Renal cortex interstitium (tissue), 11 donors: ENCODE data around the gene INPP1. TPM values are rescaled to one million over a fixed set of nuclear protein-coding genes. Genes with fewer than 3 reads are reported as not detected.
A peak's percentile ranks its signal among the peaks of the same experiment; 100 is the strongest.
"Not testable (repeated sequence)": the region's sequence is repeated elsewhere in the genome, so short reads cannot be mapped to it uniquely, and the experiment has no call there.

Experiments used
- DNase-seq, 11 donors: peaks; one replicate each; pipeline ENCODE4 v3.0.0-alpha.2; 2013; ENCODE audit warnings: low read depth in 9 of 11, low spot score in 4 of 11; ENCODE audit errors: extremely low read depth in 1 of 11
- polyA plus RNA-seq, 3 donors: library from polyadenylated mRNA; unstranded; fragments of 120-200 nt; gene quantifications; one replicate each; pipeline ENCODE4 v1.2.1, GENCODE V29; 2013; ENCODE audit not compliant: insufficient read length in 3 of 3

Gene INPP1
- polyA plus RNA-seq, 3 donors: 13.3 to 20.6 (median 14.8) TPM

GRCh38 chr2:190354003-190354690 is 10.8 kb downstream of the INPP1 start:
- no peak for DNase-seq

DNA sequence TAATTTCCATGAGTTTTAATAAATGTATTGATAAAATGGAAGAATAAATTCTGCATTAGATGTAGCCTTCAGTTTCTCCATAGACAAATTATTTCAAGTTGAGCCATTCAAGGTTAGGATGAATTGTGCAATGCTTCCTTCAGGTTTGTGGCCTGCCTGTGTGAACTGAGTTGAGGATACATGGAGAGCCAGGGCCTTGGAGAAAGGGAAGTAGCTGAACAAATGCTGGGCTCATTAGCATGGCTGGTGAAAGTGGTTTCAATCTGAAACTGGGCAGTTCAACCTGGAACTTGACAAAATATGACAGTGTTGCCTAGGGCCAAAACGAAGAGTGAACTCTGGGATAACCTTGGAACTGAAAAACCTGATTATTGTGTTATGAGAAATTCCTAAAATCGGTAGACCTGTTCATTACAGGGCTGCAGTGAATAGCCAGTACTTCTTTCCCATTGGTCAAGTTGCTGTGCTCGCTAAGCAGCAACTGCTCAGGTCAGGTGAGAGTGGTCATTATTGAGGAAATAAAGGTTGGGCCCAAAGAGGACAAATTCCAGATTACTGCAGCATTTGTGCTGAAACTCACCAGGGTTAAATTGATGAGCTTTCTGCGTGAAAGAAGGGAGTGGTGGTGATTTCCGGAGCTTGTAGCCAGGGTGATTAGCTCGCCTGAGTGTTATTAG is 12.7 kb downstream of the INPP1 start:
- DNase-seq: no peak

- no peak for DNase-seq
These were observed 14.2 kb downstream of the INPP1 start for GRCh38 chr2:190357600-190357999.

- DNase-seq: not testable (repeated sequence)
These were observed 15.5 kb downstream of the INPP1 start for GRCh38 chr2:190358655-190359448.

DNA sequence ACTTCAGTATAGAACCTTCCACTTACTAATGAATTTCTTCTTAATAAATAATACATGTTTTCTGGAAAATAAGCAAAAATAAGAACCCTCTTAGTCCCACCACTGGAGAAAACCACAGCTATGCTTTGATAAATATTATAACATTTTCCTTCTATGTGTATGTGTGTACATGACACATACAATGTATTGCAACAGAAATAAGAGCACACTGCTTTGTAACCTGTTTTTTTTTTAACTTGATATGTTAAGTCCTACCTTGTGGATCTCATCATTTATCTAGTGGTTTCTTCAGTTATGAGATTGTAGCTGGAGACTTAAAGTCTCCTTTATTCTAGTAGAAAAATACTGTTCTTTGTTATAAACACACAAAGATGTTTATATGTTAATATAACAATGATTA is 17.2 kb downstream of the INPP1 start:
- DNase-seq: no peak

GRCh38 chr2:190360965-190361364 is 17.6 kb downstream of the INPP1 start:
- no peak for DNase-seq

GRCh38 chr2:190361572-190361971 is 18.2 kb downstream of the INPP1 start:
- no peak for DNase-seq

GRCh38 chr2:190362894-190363293 is 19.5 kb downstream of the INPP1 start:
- no peak for DNase-seq

DNA sequence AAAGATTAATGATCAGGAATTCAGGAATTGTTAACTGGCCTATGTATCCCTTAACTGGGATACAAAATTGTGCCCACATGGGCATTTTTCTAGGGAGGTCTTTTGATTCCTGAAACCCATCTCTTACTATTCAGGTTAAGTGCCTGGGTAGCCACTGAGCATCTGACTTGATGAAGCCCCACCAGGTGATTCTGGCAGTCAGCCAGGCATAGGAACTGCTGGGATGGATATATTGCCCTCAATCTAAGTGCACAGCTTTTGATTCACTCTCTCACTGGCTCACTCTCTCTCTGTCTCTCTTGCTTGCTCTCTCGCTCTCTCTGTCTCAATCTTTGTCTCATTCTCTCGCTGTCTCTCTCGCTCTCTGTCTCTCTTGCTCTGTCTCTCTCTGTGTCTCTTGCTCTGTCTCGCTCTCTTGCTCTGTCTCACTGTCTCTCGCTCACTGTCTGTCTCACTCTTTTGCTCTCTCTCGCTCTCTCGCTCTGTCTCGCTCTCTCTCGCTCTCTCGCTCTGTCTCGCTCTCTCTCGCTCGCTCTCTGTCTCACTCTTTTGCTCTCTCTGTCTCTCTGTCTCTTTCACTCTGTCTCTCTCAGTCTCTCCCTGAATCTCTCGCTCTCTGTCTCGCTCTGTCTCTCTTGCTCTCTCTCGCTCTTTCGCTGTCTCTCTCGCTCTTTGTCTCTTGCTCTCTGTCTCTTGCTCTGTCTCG is 22.3 kb downstream of the INPP1 start:
- no peak for DNase-seq

DNA sequence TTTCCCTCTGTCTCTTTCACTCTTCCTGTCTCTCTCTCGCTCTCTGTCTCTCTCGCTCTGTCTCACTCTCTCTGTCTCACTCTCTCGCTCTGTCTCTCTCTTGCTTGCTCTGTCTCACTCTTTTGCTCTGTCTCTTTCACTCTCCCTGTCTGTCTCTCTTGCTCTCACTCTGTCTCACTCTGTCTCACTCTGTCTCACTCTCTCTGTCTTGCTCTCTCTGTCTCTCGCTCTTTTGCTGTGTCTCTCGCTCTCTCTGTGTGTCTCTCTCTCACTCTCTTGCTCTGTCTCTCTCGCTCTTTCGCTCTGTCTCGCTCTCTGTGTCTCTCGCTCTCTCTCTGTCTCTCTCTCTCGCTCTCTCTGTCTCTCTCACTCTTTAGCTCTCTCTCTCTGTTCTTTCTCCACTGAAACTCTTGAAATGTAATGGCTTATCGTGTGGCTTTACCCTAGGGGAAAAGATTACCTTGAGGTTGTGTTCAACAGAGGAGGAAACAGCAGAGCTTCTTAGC is 22.9 kb downstream of the INPP1 start:
- DNase-seq: no peak

DNA sequence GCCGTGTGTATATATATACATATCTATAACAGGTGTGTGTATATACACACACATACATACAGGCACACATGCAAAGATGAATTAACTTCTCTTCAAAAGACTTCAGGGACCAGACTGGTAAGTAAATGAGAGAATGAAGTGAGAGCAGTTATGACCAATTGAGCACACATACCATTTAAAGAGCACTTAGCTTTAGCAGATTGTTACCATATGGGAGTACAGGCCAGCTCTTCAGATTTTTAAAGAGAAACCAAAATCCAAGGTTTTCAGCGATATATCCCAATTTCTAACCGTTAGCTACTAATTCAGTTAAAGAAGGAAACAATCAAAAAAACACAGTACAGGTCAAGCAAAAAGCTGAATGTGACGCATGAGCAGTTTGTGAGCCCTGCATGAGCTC is 23.7 kb downstream of the INPP1 start:
- no peak for DNase-seq

GRCh38 chr2:190369635-190370034 is 26.2 kb downstream of the INPP1 start:
- DNase-seq: no peak

DNA sequence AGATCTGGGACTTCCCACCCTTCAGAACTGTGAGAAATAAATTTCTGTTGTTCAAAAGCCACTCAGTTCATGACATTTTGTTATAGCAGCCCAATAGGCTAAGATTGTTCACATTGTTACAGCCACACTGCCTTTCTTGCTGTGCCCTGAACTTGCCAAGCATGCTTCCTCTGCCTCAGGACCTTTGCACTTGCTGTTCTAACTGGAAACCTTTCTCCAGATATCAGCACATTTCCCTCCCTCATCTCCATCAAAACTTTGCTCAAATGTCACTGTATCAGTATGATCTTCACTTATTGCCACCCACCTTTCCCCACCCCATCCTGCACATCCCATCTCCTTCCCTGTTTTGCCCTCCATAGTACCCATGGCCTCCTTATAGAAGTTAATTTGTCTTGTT is 32.7 kb downstream of the INPP1 start:
- DNase-seq: no peak

DNA sequence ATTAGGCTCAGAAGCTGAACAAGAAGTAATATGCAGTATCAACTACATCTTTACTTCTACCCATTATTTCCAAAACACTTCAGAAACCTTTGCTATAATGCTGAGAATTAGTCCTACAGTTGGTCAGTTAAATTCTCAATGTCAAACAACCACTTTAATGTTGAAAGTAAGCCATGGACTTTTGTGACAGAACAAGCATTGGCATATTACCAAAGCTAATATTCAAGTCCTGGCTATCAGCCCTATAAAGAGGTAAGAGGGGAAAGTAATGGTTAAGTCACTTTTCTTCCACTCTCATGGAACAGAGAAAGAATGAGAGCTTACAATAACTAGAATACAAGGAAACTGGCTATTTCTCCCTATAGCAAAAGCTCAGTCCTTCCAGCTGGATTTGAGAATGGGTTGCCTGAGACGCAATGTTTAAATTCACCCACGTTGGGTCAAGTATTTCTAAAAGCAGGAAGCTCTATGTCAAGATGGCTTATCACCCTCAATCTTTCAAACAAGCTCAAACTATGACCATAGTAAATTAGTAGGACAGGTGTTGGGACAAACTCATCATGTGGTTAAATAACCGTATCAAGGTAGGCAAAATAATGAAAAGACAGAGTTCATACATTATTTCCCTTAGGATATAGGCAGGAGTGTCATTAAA is 33.3 kb downstream of the INPP1 start:
- no peak for DNase-seq

- no peak for DNase-seq
These were observed 35.5 kb downstream of the INPP1 start for GRCh38 chr2:190378880-190379237.

DNA sequence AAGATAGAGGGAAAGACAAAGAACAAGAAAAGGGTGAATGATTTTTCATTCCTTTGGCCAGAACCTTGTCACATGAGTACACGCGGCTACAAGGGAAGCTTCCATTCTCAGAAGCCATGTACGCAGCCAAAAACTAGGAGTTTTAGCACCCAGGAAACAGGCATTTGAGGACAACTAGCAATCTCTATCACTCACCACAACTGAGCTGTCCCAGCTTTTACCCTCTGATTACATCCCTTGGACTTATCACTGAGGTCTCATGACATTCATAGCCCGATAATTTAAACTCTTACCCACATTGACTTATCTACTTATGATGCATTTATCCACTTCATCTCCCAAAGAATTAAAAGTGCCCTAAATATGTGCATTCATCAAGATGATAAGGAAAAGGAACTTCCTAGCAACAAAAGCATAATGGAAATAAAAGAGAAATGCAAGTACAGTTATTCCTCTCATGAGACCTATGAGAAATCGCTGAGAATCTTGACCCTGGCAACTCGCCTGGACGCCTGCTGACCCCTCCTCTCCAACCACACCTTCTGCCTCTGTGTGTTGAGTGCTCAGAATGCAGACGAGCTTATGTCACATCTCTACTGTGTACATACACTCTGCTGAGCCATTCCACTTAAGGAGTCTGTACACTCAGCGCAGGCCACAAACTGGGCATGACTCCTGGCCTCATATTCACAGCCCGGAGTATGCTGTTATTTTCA is 36.0 kb downstream of the INPP1 start:
- no peak for DNase-seq

DNA sequence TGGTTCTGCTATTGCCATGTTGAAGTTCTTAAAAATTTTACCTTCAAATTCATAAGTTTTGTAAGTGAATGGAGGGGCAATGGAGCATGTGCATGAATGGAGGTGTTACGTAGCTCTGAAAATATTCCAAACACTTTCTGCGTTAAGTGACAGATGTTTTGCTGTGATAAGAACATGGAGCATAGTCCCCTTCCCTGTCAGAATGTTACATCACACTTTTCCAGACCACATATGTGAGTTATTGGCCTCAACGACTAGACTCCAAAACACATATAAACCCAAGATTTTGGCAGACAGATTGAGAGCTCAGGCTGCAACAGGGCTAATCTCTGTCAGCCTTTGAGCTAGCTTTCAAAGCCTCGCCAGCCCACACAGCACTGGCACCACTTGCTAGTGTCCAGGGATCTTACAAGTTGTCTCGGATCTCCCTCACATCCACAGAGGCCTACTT is 37.6 kb downstream of the INPP1 start:
- no peak for DNase-seq

DNA sequence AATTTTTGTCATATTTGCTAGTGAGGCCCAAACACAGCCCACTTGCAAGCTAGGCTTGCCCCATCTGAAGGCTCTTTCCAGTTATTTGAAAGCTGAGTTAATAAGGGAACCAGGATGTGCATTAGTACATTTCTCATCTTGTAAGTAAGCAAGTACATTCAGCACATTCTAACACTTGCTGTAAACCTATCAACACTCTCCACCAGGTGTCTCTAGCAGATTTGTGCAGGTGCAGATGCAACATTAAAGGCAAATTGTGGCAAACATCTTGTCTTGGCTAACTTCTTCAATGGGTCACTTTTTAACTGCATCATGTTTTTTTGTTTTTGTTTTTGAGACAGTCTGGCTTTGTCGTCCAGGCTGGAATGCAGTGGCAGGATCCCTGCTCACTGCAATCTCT is 39.5 kb downstream of the INPP1 start:
- DNase-seq: peak in 6 of 11 donors; percentile 31 to 60 (median 40)
